Neural cell (in vitro differentiated cells): Measurements from ENCODE around the gene RASL11B. TPM values are rescaled to one million over a fixed set of nuclear protein-coding genes. Genes with fewer than 3 reads are reported as not detected.
A peak's percentile ranks its signal among the peaks of the same experiment; 100 is the strongest.

ENCODE experiments used
- H2AFZ ChIP-seq: fragments of 200-600, 300-800 bp; sonication (generic), shearing (Covaris generic); 2 replicates; pipeline ENCODE4 v1.6.0; 2014; ENCODE audit warnings: low read depth, mild to moderate bottlenecking, antibody characterized with exemption, low read length, moderate library complexity
- H3F3A ChIP-seq: fragments of 200-600 bp; shearing (Covaris generic); 2 replicates; pipeline ENCODE4 v1.6.1; 2016; ENCODE audit warnings: mild to moderate bottlenecking, moderate library complexity, mixed read lengths, antibody characterized with exemption, low read length; ENCODE audit not compliant: insufficient read depth, poor library complexity, severe bottlenecking
- H3K27ac ChIP-seq: fragments of 200-600, 300-800 bp; sonication (generic), shearing (Covaris generic); 2 replicates; pipeline ENCODE4 v1.5.1; 2014; ENCODE audit warnings: mild to moderate bottlenecking, low read length, moderate library complexity
- H3K27me3 ChIP-seq: fragments of 300-800, 200-600 bp; sonication (generic), shearing (Covaris generic); 2 replicates; pipeline ENCODE4 v1.6.0; 2014; ENCODE audit warnings: mild to moderate bottlenecking, low read depth, low read length, moderate library complexity; ENCODE audit not compliant: insufficient read depth
- H3K36me3 ChIP-seq: fragments of 300-800, 200-600 bp; sonication (generic), shearing (Covaris generic); 2 replicates; pipeline ENCODE4 v1.5.1; 2014; ENCODE audit warnings: mild to moderate bottlenecking, antibody characterized with exemption, low read length, moderate library complexity; ENCODE audit not compliant: insufficient read depth
- H3K4me2 ChIP-seq: fragments of 300-800, 200-600 bp; sonication (generic), shearing (Covaris generic); 2 replicates; pipeline ENCODE4 v1.6.0; 2014; ENCODE audit warnings: mild to moderate bottlenecking, low read length
- H3K4me3 ChIP-seq: fragments of 300-800, 200-600 bp; sonication (generic), shearing (Covaris generic); 2 replicates; pipeline ENCODE4 v1.5.1; 2014; ENCODE audit warnings: mild to moderate bottlenecking, low read length, moderate library complexity
- H3K79me2 ChIP-seq: fragments of 200-600 bp; shearing (Covaris generic); replicated peaks from 2 replicates; pipeline ENCODE4 v1.6.0; 2014; ENCODE audit warnings: mild to moderate bottlenecking, low read length, moderate library complexity; ENCODE audit not compliant: insufficient read depth
- H3K9ac ChIP-seq: fragments of 300-800, 200-600 bp; sonication (generic), shearing (Covaris generic); 2 replicates; pipeline ENCODE4 v1.6.1; 2016; ENCODE audit warnings: mild to moderate bottlenecking, low read length, mixed read lengths
- H3K9me2 ChIP-seq: fragments of 200-600 bp; shearing (Covaris generic); 2 replicates; pipeline ENCODE4 v1.6.1; 2016; ENCODE audit warnings: mild to moderate bottlenecking, low read length, mixed read lengths; ENCODE audit not compliant: insufficient read depth
- H3K9me3 ChIP-seq: fragments of 200-600, 300-800 bp; sonication (generic), shearing (Covaris generic); 2 replicates; pipeline ENCODE4 v1.6.1; 2016; ENCODE audit warnings: mild to moderate bottlenecking, mixed run types, low read length, moderate library complexity, mixed read lengths
- H4K20me1 ChIP-seq: fragments of 200-600 bp; shearing (Covaris generic); 2 replicates; pipeline ENCODE4 v1.6.1; 2016; ENCODE audit warnings: mild to moderate bottlenecking, mixed run types; ENCODE audit not compliant: insufficient read depth
- EP300 ChIP-seq: fragments of 450-650 bp; conservative IDR thresholded peaks from 2 replicates; pipeline ENCODE4 v1.6.1; 2014; ENCODE audit warnings: antibody characterized with exemption, mild to moderate bottlenecking, moderate library complexity; ENCODE audit not compliant: poor library complexity, severe bottlenecking
- EZH2 ChIP-seq: fragments of 200-600, 300-800 bp; shearing (Covaris generic), sonication (generic); IDR thresholded peaks from 2 replicates; pipeline ENCODE4 v1.6.1; 2014; ENCODE audit warnings: antibody characterized with exemption, low read length, borderline replicate concordance, mild to moderate bottlenecking; ENCODE audit not compliant: insufficient read depth, poor library complexity, severe bottlenecking
- MXI1 ChIP-seq: fragments of 450-650 bp; conservative IDR thresholded peaks from 2 replicates; pipeline ENCODE4 v1.6.1; 2014; ENCODE audit warnings: antibody characterized with exemption, mild to moderate bottlenecking; ENCODE audit not compliant: poor library complexity, severe bottlenecking
- POLR2AphosphoS5 ChIP-seq: IDR thresholded peaks from 2 replicates; pipeline ENCODE4 v1.6.1; 2012
- RAD21 ChIP-seq: fragments of 450-650 bp; conservative IDR thresholded peaks from 2 replicates; pipeline ENCODE4 v1.6.1; 2014; ENCODE audit warnings: antibody characterized with exemption, mild to moderate bottlenecking, moderate library complexity
- SMC3 ChIP-seq: fragments of 450-650 bp; conservative IDR thresholded peaks from 2 replicates; pipeline ENCODE4 v1.6.1; 2014; ENCODE audit warnings: antibody characterized with exemption, mild to moderate bottlenecking, moderate library complexity; ENCODE audit not compliant: poor library complexity
- TAF1 ChIP-seq: IDR thresholded peaks from 2 replicates; pipeline ENCODE4 v1.6.1; 2012; ENCODE audit warnings: low read depth
- polyA minus RNA-seq: library from RNA; depleted of rRNA, polyadenylated mRNA; stranded (reverse); fragments of >200 nt; gene quantifications from 2 replicates; pipeline ENCODE4 v1.2.3, GENCODE V29; 2014
- polyA plus RNA-seq: library from polyadenylated mRNA; depleted of rRNA; stranded (reverse); fragments of >200 nt; gene quantifications from 2 replicates; pipeline ENCODE4 v1.2.3, GENCODE V29; 2014
- TF ChIP-seq, protein P1 (sequence below): IDR thresholded peaks from 2 replicates; pipeline ENCODE4 v1.6.1; 2012; ENCODE audit warnings: borderline replicate concordance
- TF ChIP-seq, protein P2 (sequence below): fragments of 450-650 bp; IDR thresholded peaks from 2 replicates; pipeline ENCODE4 v1.5.1; 2014; ENCODE audit warnings: antibody characterized with exemption, mild to moderate bottlenecking, moderate library complexity; ENCODE audit not compliant: poor library complexity, severe bottlenecking

RASL11B gene, protein sequence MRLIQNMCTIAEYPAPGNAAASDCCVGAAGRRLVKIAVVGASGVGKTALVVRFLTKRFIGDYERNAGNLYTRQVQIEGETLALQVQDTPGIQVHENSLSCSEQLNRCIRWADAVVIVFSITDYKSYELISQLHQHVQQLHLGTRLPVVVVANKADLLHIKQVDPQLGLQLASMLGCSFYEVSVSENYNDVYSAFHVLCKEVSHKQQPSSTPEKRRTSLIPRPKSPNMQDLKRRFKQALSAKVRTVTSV
- polyA plus RNA-seq, result 2.1 and 2.6 TPM in 2 replicates
- 5.6 and 5.8 TPM in 2 replicates for polyA minus RNA-seq

DNA sequence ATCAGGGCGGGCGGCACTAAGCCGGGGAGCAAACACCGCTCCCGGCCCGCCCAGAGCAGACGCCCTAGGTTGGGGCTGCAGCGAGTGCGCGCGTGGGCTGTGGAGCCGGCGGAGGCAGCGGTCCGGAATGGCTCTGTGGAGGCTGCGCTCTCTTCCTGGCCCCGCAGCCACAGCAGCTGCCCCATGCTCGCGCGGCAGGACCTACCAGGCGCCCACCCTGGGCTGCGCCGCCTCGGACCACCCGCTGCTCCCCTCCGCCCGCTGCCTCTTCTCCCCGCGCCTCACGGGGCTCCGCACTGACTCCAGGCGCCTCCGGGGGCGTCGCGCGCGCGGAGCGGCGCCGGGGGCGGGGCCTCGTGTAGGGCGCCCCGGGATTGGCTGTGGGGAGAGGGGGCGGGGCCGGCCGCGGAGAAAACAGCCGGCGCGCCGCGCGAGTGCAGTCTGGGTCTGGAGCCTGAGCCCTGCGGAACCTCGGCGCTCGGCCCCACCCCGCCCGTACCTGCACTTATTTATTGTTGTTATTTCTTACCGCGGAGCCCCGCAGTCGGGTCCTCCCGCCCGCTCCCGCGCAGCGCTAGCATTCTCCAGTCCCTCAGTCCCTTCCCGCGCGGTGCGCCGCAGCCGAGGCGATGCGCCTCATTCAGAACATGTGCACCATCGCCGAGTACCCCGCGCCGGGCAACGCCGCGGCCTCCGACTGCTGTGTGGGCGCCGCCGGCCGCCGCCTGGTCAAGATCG lies at the start of gene RASL11B:
TSS of gene RASL11B (plus strand) at position 439 of the 738 bp plus-strand sequence. CDS start at position 630, 191 bp downstream.
- no peaks in the 10 kb centered on the region for H3F3A ChIP-seq
- peak within 1 kb of the TSS; percentile 78 for H2AFZ ChIP-seq
- no peaks in the 10 kb centered on the region for H3K9me2 ChIP-seq
- H4K20me1 ChIP-seq, result no peaks in the 10 kb centered on the region
- no peak within 1 kb of the TSS for H3K27ac ChIP-seq
- H3K4me2 ChIP-seq, result peak within 1 kb of the TSS; percentile 87
- H3K9me3 ChIP-seq, result no peaks in the 10 kb centered on the region
- TF ChIP-seq RAD21 (peak; percentile 52), MXI1 (peak; percentile 93), TAF1 (peak; percentile 91), EZH2 (no peak), POLR2AphosphoS5 (peak; percentile 45), SMC3 (peak; percentile 35), EP300 (peak; percentile 30)
- TF ChIP-seq, protein P1, sequence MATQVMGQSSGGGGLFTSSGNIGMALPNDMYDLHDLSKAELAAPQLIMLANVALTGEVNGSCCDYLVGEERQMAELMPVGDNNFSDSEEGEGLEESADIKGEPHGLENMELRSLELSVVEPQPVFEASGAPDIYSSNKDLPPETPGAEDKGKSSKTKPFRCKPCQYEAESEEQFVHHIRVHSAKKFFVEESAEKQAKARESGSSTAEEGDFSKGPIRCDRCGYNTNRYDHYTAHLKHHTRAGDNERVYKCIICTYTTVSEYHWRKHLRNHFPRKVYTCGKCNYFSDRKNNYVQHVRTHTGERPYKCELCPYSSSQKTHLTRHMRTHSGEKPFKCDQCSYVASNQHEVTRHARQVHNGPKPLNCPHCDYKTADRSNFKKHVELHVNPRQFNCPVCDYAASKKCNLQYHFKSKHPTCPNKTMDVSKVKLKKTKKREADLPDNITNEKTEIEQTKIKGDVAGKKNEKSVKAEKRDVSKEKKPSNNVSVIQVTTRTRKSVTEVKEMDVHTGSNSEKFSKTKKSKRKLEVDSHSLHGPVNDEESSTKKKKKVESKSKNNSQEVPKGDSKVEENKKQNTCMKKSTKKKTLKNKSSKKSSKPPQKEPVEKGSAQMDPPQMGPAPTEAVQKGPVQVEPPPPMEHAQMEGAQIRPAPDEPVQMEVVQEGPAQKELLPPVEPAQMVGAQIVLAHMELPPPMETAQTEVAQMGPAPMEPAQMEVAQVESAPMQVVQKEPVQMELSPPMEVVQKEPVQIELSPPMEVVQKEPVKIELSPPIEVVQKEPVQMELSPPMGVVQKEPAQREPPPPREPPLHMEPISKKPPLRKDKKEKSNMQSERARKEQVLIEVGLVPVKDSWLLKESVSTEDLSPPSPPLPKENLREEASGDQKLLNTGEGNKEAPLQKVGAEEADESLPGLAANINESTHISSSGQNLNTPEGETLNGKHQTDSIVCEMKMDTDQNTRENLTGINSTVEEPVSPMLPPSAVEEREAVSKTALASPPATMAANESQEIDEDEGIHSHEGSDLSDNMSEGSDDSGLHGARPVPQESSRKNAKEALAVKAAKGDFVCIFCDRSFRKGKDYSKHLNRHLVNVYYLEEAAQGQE, result peak; percentile 75
- TF ChIP-seq, protein P2, sequence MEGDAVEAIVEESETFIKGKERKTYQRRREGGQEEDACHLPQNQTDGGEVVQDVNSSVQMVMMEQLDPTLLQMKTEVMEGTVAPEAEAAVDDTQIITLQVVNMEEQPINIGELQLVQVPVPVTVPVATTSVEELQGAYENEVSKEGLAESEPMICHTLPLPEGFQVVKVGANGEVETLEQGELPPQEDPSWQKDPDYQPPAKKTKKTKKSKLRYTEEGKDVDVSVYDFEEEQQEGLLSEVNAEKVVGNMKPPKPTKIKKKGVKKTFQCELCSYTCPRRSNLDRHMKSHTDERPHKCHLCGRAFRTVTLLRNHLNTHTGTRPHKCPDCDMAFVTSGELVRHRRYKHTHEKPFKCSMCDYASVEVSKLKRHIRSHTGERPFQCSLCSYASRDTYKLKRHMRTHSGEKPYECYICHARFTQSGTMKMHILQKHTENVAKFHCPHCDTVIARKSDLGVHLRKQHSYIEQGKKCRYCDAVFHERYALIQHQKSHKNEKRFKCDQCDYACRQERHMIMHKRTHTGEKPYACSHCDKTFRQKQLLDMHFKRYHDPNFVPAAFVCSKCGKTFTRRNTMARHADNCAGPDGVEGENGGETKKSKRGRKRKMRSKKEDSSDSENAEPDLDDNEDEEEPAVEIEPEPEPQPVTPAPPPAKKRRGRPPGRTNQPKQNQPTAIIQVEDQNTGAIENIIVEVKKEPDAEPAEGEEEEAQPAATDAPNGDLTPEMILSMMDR, result peak; percentile 71
- H3K79me2 ChIP-seq, result no peaks in the 10 kb centered on the region
- H3K36me3 ChIP-seq, result no peaks in the 10 kb centered on the region
- H3K4me3 ChIP-seq, result peak within 1 kb of the TSS; percentile 88
- peaks cover 14% of the 10 kb centered on the region for H3K27me3 ChIP-seq
- H3K9ac ChIP-seq, result peak within 1 kb of the TSS; percentile 63

DNA sequence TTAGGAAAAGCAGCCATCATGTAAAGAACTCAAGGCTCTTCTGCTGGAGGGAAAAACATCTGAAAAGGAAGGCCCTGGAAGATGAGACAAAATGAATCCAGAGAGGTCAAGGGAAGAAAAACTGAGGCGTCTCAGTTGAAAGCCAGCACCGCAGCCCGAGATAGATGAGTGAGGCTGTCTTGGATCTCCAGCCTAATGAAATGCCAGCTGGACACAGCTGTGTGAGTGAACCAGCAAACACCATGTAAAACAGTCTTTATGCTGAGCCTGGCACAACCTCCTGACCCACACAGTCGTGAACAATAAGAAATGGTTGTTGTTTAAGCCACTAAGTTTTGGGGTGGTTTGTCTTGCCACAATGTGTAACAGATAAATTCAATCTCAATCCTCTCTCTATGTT lies 48.6 kb upstream of the RASL11B start:
- Histone ChIP-seq H3K9ac (no peak overlapping the region), H3K9me2 (no peaks in the 10 kb centered on the region), H4K20me1 (no peaks in the 10 kb centered on the region), H3K4me3 (no peak overlapping the region), H3F3A (no peaks in the 10 kb centered on the region), H3K4me2 (no peak overlapping the region), H3K79me2 (no peaks in the 10 kb centered on the region), H3K9me3 (no peaks in the 10 kb centered on the region), H3K36me3 (no peaks in the 10 kb centered on the region), H2AFZ (no peak overlapping the region), H3K27me3 (no peaks in the 10 kb centered on the region), H3K27ac (no peak overlapping the region)
- TF ChIP-seq MXI1 (no peak), EP300 (no peak), SMC3 (no peak), RAD21 (no peak), EZH2 (no peak), TAF1 (no peak), POLR2AphosphoS5 (no peak)
- TF ChIP-seq, protein P1, result no peak
- TF ChIP-seq, protein P2, result no peak
